Breast epithelium (tissue), 3 donors: Measurements from ENCODE around the gene TCF4.
A peak's percentile ranks its signal among the peaks of the same experiment; 100 is the strongest.

Experiments used
- CTCF ChIP-seq, 3 donors: fragments of 450-650 bp; IDR thresholded peaks; one replicate each; pipeline ENCODE4 v1.5.1; 2016 to 2017; ENCODE audit warnings: antibody characterized with exemption in 3 of 3, mild to moderate bottlenecking in 3 of 3, moderate library complexity in 3 of 3
- POLR2A ChIP-seq: fragments of 450-650 bp; IDR thresholded peaks from one replicate; pipeline ENCODE4 v1.6.1; 2016; ENCODE audit warnings: antibody characterized with exemption, mild to moderate bottlenecking, moderate library complexity

- no peak for TF ChIP-seq CTCF (IDR thresholded peaks at IDR 0.05)
- TF ChIP-seq POLR2A = peak; percentile 10
Measured at GRCh38 chr18:55589625-55590291, 1.8 kb upstream of the TCF4 start.
